ENCODE measurements around the gene KSR2.

DNA sequence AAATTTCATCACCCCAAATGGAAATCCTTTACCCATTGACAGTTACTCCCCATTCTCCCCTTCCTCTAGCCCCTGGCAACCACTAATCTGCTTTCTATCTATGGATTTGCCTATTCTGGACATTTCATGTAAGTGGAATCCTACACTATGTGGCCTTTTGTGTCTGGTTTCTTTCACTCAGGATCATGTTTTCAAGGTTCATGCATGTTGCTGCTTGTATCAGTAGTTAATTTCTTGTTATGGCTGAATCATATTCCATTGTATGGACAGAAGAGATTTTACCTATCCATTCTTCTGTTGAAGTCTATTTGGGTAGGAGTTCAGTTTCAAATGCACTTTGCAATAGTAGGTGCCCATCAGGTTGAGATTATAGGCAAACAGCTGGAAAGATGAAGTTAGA is 49.1 kb upstream of the KSR2 start:
- TF ChIP-seq, protein P1, sequence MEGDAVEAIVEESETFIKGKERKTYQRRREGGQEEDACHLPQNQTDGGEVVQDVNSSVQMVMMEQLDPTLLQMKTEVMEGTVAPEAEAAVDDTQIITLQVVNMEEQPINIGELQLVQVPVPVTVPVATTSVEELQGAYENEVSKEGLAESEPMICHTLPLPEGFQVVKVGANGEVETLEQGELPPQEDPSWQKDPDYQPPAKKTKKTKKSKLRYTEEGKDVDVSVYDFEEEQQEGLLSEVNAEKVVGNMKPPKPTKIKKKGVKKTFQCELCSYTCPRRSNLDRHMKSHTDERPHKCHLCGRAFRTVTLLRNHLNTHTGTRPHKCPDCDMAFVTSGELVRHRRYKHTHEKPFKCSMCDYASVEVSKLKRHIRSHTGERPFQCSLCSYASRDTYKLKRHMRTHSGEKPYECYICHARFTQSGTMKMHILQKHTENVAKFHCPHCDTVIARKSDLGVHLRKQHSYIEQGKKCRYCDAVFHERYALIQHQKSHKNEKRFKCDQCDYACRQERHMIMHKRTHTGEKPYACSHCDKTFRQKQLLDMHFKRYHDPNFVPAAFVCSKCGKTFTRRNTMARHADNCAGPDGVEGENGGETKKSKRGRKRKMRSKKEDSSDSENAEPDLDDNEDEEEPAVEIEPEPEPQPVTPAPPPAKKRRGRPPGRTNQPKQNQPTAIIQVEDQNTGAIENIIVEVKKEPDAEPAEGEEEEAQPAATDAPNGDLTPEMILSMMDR (IDR thresholded peaks at IDR 0.05): no peak
- TF ChIP-seq POLR2A (IDR thresholded peaks at IDR 0.05): no peak
